Tibial artery (tissue), 4 donors: Measurements from ENCODE around the gene SLC38A3.

Experiments used
- DNase-seq, 2 donors: peaks; one replicate each; pipeline ENCODE4 v3.0.0-alpha.2; 2019
- H3K27ac ChIP-seq, 2 donors: fragments of 200-600 bp; sonication (generic) in 1 of 2; 1 replicate in 1 of 2; 2 replicates in 1 of 2; pipeline ENCODE4 v1.5.1; 2018 to 2019; ENCODE audit warnings: mild to moderate bottlenecking in 1 of 2
- H3K27me3 ChIP-seq, 2 donors: fragments of 200-600 bp; sonication (generic) in 1 of 2; one replicate each; pipeline versions ENCODE4 v1.5.1 to v1.6.0; 2016 to 2019
- H3K36me3 ChIP-seq, 3 donors: fragments of 200-600 bp; sonication (generic) in 2 of 3; one replicate each; pipeline ENCODE4 v1.5.1; 2016 to 2019; ENCODE audit warnings: mild to moderate bottlenecking in 2 of 3
- H3K4me1 ChIP-seq, 4 donors: fragments of 200-600 bp; sonication (generic) in 2 of 4; 1 replicate in 3 of 4; 2 replicates in 1 of 4; pipeline ENCODE4 v1.5.1; 2016 to 2019
- H3K4me3 ChIP-seq, 2 donors: fragments of 200-600 bp; sonication (generic) in 1 of 2; 1 replicate in 1 of 2; 2 replicates in 1 of 2; pipeline ENCODE4 v1.5.1; 2018 to 2019; ENCODE audit warnings: mild to moderate bottlenecking in 2 of 2
- H3K9me3 ChIP-seq, 3 donors: fragments of 200-600 bp; sonication (generic) in 1 of 3; one replicate each; pipeline ENCODE4 v1.5.1; 2016 to 2019
- intact Hi-C: fragments of 100-400 bp; cut with DNase I; formaldehyde crosslinking; loops from one replicate; pipeline ENCODE4 v1.15.0; 2023; ENCODE audit warnings: low total_unique reads
- TF ChIP-seq, protein P1 (sequence below), 2 experiments: fragments of 200-600 bp in 1 of 2; fragments of 450-650 bp in 1 of 2; IDR thresholded peaks; one replicate each; pipeline ENCODE4 v1.5.1; 2017 to 2019; ENCODE audit warnings: antibody characterized with exemption in 2 of 2, mild to moderate bottlenecking in 1 of 2, moderate library complexity in 1 of 2

SLC38A3 gene

DNA sequence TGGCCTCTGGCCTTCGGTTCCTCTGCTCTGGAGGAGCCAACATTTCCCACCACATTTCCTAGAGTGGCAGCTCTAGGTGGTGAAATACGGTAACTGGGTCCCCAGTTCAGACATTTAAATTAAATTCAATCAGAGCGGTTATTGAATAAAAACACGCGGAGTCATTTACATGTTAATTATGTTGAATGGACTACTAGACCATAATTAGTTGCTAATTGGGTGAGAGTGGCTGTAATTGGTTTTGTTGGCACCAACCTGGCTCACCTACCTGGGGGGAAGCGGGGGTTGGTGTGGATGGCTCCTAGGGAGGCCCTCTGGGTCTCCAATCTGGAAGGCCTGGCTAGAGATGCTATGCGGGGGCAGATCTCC, 37.2 kb upstream of the SLC38A3 start:
- TF ChIP-seq, protein P1, sequence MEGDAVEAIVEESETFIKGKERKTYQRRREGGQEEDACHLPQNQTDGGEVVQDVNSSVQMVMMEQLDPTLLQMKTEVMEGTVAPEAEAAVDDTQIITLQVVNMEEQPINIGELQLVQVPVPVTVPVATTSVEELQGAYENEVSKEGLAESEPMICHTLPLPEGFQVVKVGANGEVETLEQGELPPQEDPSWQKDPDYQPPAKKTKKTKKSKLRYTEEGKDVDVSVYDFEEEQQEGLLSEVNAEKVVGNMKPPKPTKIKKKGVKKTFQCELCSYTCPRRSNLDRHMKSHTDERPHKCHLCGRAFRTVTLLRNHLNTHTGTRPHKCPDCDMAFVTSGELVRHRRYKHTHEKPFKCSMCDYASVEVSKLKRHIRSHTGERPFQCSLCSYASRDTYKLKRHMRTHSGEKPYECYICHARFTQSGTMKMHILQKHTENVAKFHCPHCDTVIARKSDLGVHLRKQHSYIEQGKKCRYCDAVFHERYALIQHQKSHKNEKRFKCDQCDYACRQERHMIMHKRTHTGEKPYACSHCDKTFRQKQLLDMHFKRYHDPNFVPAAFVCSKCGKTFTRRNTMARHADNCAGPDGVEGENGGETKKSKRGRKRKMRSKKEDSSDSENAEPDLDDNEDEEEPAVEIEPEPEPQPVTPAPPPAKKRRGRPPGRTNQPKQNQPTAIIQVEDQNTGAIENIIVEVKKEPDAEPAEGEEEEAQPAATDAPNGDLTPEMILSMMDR (IDR thresholded peaks at IDR 0.05), result no peak

DNA sequence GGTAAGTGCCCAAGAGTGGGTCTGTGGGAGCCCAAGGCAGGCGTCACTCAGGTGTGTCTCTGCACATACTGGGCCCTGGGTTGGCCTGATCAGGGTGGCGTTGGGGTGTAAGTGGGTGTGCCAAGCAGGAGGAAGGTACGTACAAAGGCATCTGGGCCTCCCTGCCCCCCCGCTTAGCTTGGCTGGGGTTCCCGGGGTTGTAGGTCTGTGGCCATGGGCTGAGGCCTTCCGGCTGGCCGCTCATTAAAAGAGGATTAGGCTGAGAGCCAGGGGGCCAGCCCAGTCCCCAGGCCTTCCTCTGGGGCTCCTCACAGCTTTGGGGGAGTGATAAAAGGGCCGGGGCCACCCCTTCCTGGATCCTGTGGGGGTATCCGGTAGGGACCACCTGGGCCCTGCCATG, 36.7 kb upstream of the SLC38A3 start:
- peak overlapping the region; percentile 70 to 87 for H3K27ac ChIP-seq
- H3K36me3 ChIP-seq, result peaks cover 0 to 1% (median 0%) of the 10 kb centered on the region in 3 donors
- intact Hi-C loops, result no loop called here
- no peaks in the 10 kb centered on the region for H3K9me3 ChIP-seq
- DNase-seq, result no peak
- H3K27me3 ChIP-seq, result no peaks in the 10 kb centered on the region
- H3K4me3 ChIP-seq, result no peak overlapping the region
- TF ChIP-seq, protein P1 (IDR thresholded peaks at IDR 0.05), result no peak
- peaks cover 0 to 94% (median 81%) of the 10 kb centered on the region in 4 donors for H3K4me1 ChIP-seq

More for the DNA sequence above, 37.2 kb upstream of the SLC38A3 start:
- Histone ChIP-seq H3K27ac (peak overlapping the region; percentile 70 to 87), H3K4me3 (no peak overlapping the region), H3K27me3 (no peaks in the 10 kb centered on the region), H3K9me3 (no peaks in the 10 kb centered on the region), H3K36me3 (no peaks in the 10 kb centered on the region), H3K4me1 (peaks cover 0 to 98% (median 86%) of the 10 kb centered on the region in 4 donors)
- intact Hi-C loops, result no loop called here
- no peak for DNase-seq

DNA sequence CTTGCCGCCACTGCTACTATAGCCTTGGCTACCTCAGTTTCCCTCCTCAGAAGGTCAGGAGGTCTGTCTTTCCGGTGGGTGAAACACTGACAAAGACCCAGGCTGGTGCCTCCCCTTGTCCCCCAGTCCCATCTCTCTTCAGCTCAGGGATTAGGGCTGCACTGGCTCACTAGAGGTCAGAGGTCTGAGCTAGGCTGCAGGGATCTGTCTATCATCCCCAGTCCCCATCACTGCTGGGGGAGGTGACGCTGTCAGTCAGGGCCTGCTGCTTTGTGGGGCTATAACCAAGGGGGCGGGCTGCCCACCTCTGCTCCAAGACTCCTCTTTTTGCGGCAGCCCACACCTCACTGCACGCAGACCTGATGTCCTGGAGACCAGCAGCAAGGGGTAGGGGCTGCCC, 36.3 kb upstream of the SLC38A3 start:
- TF ChIP-seq, protein P1 (IDR thresholded peaks at IDR 0.05), result no peak
- no peaks in the 10 kb centered on the region for H3K27me3 ChIP-seq
- peaks cover 0 to 90% (median 77%) of the 10 kb centered on the region in 4 donors for H3K4me1 ChIP-seq
- peaks cover 0 to 5% (median 0%) of the 10 kb centered on the region in 3 donors for H3K36me3 ChIP-seq
- no peaks in the 10 kb centered on the region for H3K9me3 ChIP-seq
- intact Hi-C loops, result no loop called here
- DNase-seq, result no peak
- no peak overlapping the region for H3K4me3 ChIP-seq
- H3K27ac ChIP-seq, result peak overlapping the region; percentile 70 to 87

DNA sequence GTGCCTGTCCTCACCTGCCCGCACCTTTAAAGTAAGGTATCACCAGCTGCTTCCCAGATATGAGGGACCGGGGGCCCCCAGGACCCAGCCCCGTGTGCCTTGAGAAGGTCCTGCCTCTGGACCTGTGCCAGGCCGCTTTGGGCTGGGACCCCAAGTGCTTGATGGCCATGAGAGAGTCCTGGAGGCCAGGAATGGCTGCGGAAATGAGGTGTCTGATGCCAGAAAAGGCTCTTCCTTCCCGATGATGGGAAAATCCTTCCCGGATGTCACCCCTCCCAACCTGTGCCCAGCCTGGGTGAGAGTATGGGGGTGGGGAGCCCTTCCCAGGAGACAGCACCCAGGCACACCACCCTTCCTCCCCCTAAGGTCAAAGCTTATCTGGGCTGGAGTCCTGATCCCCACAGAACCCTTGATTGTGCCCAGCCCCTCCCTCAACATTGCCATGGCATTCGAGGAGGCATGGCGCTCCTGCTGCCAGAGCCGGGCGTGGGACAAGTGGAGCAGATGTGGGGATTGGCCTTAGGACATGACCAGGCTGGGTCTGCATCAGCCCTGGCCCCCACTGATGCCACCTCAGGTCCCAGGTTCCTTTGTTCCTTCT, 35.7 kb upstream of the SLC38A3 start:
- Histone ChIP-seq H3K27me3 (no peaks in the 10 kb centered on the region), H3K4me1 (peaks cover 0 to 85% (median 71%) of the 10 kb centered on the region in 4 donors), H3K36me3 (peaks cover under 1 to 11% (median 3%) of the 10 kb centered on the region in 3 donors), H3K9me3 (no peaks in the 10 kb centered on the region), H3K27ac (peak overlapping the region; percentile 70 to 87), H3K4me3 (no peak overlapping the region)
- no peak for DNase-seq
- TF ChIP-seq, protein P1 (IDR thresholded peaks at IDR 0.05), result no peak
- intact Hi-C loops, result no loop called here

DNA sequence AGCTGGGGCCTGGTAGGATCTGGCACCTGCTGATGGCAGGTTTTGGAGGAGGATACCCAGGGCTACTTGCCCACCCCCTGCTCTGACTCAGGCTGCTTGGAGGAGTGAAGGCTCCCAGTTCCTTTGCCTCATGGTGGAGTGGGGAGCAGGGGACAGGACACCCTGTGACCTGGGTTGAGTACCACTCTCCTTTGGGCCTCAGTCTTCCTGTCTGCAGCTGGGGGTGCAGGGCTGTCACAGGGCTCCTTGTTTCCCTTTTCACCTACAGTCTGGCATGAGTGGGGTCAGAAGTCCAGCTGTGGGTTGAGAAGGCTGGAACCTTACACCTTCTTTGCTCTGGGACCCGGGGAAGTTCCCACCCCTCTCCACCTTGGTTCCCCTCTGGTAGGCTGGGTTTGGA, 35.2 kb upstream of the SLC38A3 start:
- Histone ChIP-seq H3K36me3 (peaks cover 6 to 16% (median 8%) of the 10 kb centered on the region in 3 donors), H3K9me3 (no peaks in the 10 kb centered on the region), H3K4me1 (peaks cover 0 to 79% (median 66%) of the 10 kb centered on the region in 4 donors), H3K27ac (peak overlapping the region; percentile 70 to 87), H3K4me3 (no peak overlapping the region), H3K27me3 (no peaks in the 10 kb centered on the region)
- no peak for DNase-seq
- intact Hi-C loops, result no loop called here
- TF ChIP-seq, protein P1 (IDR thresholded peaks at IDR 0.05), result no peak
